ENCODE data around the gene BTG1. TPM values are rescaled to one million over a fixed set of nuclear protein-coding genes. Genes with fewer than 3 reads are reported as not detected.

Gene BTG1
- total RNA-seq, 1 donor from 2014 or later = 164 TPM

GRCh38 chr12:92155733-92156132 is 10.1 kb upstream of the BTG1 start:
- TF ChIP-seq CTCF (IDR thresholded peaks at IDR 0.05; ENCODE audit: unreplicated experiment) = no peak
- Mint-ChIP-seq H3K4me1 (ENCODE audit: low read depth) (peaks cover 5% of the 10 kb centered on the region), H3K9me3 (ENCODE audit: low read depth) (peaks cover 3% of the 10 kb centered on the region), H3K27me3 (no peaks in the 10 kb centered on the region), H3K4me3 (ENCODE audit: low read depth) (no peak overlapping the region), H3K27ac (no peak overlapping the region), H3K36me3 (ENCODE audit: insufficient read depth) (no peaks in the 10 kb centered on the region)
- DNase-seq (ENCODE audit: low spot score, unreplicated experiment) = no peak

- Mint-ChIP-seq H3K4me1 (ENCODE audit: low read depth) (peaks cover 13% of the 10 kb centered on the region), H3K27ac (no peak overlapping the region)
- TF ChIP-seq CTCF (IDR thresholded peaks at IDR 0.05; ENCODE audit: unreplicated experiment) = no peak
Observed at GRCh38 chr12:92151916-92152315, 6.3 kb upstream of the BTG1 start.

GRCh38 chr12:92149563-92149962 is 3.9 kb upstream of the BTG1 start:
- no peak for DNase-seq (ENCODE audit: low spot score, unreplicated experiment)
- TF ChIP-seq CTCF (IDR thresholded peaks at IDR 0.05; ENCODE audit: unreplicated experiment) = no peak
- H3K27me3 Mint-ChIP-seq = no peaks in the 10 kb centered on the region
- H3K27ac Mint-ChIP-seq = no peak overlapping the region
- H3K4me1 Mint-ChIP-seq (ENCODE audit: low read depth) = peaks cover 19% of the 10 kb centered on the region
- H3K36me3 Mint-ChIP-seq (ENCODE audit: insufficient read depth) = peaks cover 8% of the 10 kb centered on the region
- no peaks in the 10 kb centered on the region for H3K9me3 Mint-ChIP-seq (ENCODE audit: low read depth)
- H3K4me3 Mint-ChIP-seq (ENCODE audit: low read depth) = no peak overlapping the region

More at GRCh38 chr12:92151916-92152315, 6.3 kb upstream of the BTG1 start:
- Mint-ChIP-seq H3K36me3 (ENCODE audit: insufficient read depth) (peaks cover 5% of the 10 kb centered on the region), H3K9me3 (ENCODE audit: low read depth) (peaks cover 3% of the 10 kb centered on the region), H3K4me3 (ENCODE audit: low read depth) (no peak overlapping the region), H3K27me3 (no peaks in the 10 kb centered on the region)
- DNase-seq (ENCODE audit: low spot score, unreplicated experiment) = no peak

- H3K27ac Mint-ChIP-seq = peak overlapping the region; percentile 94
- H3K27me3 Mint-ChIP-seq = no peaks in the 10 kb centered on the region
- no peak for TF ChIP-seq CTCF (IDR thresholded peaks at IDR 0.05; ENCODE audit: unreplicated experiment)
- peaks cover 24% of the 10 kb centered on the region for H3K4me1 Mint-ChIP-seq (ENCODE audit: low read depth)
- no peaks in the 10 kb centered on the region for H3K9me3 Mint-ChIP-seq (ENCODE audit: low read depth)
- DNase-seq (ENCODE audit: low spot score, unreplicated experiment) = no peak
- H3K4me3 Mint-ChIP-seq (ENCODE audit: low read depth) = peak overlapping the region; percentile 90
- peaks cover 29% of the 10 kb centered on the region for H3K36me3 Mint-ChIP-seq (ENCODE audit: insufficient read depth)
Observed at GRCh38 chr12:92147491-92147890, 1.8 kb upstream of the BTG1 start.

- H3K36me3 Mint-ChIP-seq (ENCODE audit: insufficient read depth) = peaks cover 36% of the 10 kb centered on the region
- peak overlapping the region; percentile 100 for H3K27ac Mint-ChIP-seq
- H3K9me3 Mint-ChIP-seq (ENCODE audit: low read depth) = no peaks in the 10 kb centered on the region
- DNase-seq (ENCODE audit: low spot score, unreplicated experiment) = no peak
- no peaks in the 10 kb centered on the region for H3K27me3 Mint-ChIP-seq
- peaks cover 24% of the 10 kb centered on the region for H3K4me1 Mint-ChIP-seq (ENCODE audit: low read depth)
- H3K4me3 Mint-ChIP-seq (ENCODE audit: low read depth) = peak overlapping the region; percentile 90
- TF ChIP-seq CTCF (IDR thresholded peaks at IDR 0.05; ENCODE audit: unreplicated experiment) = no peak
Observed at GRCh38 chr12:92146497-92147224, 1.0 kb upstream of the BTG1 start.
